ENCODE data around the gene ANO8.
"Not testable (repeated sequence)": the region's sequence is repeated elsewhere in the genome, so short reads cannot be mapped to it uniquely, and the experiment has no call there.

ANO8 gene

DNA sequence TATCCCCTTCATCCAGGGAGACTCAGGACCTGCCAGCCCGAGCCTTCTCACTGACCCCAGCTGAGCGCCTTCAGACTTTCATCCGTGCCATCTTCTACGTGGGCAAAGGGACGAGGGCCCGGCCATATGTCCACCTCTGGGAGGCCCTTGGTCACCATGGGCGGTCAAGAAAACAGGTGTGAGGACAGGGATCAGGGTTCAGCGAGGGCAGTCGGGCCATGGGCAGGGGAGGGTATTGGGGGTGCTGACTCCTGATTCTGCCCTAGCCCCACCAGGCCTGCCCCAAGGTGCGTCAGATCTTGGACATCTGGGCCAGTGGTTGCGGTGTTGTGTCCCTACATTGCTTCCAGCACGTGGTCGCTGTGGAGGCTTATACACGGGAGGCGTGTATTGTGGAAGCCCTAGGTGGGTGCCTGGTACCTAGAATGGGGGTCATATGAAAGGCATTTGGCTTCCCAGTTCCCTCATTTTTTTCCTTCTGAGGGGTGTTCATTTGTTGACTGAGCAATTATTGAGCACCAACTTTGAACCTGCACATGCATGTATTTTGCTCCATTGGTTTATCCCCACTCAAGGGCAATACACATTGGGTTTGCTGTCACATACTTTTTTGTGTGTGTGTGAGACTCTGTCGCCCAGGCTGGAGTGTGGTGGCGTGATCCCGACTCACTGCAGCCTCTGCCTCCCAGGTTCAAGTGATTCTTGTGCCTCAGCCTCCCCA lies 49.1 kb downstream of the ANO8 start:
- DNase-seq (ENCODE audit: low spot score): no peak

DNA sequence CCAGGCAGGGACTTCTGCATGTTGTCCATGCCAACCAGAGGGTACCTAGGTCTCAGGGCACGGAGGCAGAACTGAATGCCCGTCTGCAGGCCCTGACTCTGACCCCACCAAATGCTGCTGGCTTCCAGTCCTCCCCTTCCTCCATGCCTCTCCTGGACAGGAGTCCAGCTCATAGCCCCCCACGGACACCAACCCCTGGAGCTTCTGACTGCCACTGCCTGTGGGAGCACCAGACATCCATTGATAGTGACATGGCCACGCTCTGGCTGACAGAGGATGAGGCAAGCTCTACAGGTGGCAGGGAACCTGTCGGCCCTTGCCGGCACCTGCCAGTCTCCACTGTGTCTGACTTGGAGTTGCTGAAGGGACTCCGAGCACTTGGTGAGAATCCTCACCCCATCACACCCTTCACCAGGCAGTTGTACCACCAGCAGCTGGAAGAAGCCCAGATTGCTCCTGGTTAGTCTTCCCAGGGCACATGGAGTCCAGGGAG lies 51.1 kb downstream of the ANO8 start:
- DNase-seq (ENCODE audit: low spot score): no peak

DNA sequence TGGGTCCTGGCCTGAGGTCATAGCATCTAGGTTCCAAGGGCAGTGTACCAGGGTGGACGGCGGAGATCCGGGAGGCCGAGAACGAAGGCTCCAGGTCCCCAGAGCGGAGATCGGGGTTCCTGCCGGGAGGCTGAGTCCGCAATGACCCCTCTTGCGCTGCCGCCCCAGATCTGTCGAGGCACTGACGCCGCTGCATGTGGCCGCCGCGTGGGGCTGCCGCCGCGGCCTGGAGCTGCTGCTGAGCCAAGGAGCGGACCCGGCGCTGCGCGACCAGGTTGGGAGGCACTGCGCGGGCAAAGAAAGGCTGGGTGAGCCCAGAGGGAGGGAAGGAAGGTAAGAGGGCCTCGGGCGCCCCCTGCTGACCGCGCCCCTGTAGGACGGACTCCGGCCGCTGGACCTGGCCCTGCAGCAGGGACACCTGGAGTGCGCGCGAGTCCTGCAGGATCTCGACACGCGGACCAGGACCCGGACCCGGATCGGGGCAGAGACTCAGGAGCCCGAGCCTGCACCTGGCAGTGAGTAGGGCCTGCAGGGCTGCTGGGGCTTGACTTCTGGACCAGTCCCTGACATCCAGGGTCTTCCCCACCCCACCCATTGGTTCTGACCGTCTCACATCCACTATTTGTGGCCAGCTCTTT lies 52.0 kb downstream of the ANO8 start:
- DNase-seq (ENCODE audit: low spot score): peak; percentile 72

DNA sequence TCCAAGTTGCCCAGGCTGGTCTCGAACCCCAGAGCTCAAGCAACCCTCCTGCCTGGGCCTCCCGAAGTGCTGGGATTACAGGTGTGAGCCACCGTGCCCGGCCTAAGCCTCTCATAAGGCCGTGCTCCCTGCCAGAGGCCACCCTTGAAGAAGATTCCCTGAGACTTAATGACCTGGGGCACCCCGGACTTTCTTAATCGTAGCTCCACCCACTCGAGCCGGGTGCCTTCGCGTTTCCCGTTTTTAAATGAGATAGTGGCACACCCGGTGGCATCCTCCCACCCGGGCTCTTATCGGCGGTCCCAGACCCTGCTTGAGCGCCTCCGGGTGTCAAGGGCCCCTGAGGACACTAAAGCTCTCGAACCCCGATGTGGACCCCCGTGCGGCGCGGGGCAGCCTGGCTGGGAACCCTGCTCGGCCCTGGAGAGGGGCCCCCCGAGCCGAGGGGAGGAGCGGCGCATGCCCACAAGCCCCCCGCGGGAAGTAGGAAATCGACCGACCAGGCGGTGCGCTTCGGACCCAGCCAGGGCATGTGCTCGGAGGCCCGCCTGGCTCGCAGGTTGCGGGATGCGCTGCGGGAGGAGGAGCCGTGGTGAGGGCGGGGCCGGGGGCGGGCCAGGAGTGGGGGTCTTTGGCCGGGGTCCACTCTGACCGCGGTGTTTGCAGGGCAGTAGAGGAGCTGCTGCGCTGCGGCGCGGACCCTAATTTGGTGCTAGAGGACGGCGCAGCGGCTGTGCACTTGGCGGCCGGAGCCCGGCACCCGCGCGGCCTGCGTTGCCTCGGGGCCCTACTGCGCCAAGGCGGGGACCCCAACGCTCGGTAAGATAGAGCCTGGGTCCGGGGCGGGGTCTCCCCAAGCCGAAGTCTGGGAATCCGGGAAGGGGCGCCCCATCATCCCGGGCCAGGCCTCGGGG lies 53.0 kb downstream of the ANO8 start, which contains the start of gene ANKLE1:
Gene ANKLE1 (plus strand): TSS at position 511 of the 914 bp plus-strand sequence. CDS start 20 bp downstream, at position 531.
- no peak for DNase-seq (ENCODE audit: low spot score)

DNA sequence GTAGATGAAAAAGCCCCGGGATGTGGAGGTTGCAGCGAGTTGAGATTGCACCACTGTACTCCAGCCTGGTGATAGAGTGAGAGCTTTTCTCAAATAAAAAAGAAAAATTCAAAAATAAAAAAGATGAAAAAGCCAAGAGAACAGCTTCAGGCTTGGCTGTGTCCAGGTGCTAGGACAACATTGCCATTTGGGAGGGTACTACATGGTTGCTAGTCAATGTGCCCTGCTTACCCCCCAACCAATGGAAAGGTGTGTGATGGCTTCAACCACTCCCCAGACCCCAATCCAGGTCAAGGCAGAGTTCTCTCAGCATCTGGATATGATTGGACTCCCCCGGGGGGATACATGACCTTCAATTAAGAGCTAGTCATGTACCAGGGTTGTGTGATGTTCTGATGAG lies 55.2 kb downstream of the ANO8 start:
- no peak for DNase-seq (ENCODE audit: low spot score)

DNA sequence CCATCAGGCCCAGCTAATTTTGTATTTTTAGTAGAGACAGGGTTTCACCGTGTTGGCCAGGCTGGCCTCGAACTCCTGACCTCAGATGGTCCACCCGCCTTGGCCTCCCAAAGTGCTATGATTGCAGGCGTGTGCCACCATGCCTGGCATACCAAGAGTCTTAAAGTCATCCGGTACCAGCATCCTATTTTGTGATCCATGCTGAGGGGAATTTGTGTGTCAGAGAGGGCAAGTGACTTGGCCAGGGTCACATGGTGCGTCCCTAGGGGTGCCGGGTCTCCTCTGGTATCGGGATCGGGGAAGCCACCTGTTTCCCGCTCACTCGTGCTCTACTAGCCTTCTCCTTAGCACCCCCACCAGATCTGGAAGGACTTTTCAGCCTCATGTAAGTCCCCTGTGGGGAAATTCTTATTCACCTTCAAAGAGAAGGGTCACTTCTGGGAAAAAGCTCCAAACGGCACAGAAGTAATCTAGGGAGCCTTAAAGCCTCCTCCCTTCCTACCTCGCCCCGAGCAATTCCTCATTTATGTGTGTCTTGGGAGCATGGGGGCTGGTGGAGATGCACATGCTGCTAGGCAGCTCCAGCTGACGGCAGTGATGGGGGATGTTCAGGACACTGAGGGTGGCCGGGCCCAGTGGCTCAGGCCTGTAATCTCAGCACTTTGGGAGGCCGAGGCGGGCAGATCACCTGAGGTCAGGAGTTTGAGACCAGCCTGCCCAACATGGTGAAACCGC lies 59.0 kb downstream of the ANO8 start:
- DNase-seq (ENCODE audit: low spot score): no peak

DNA sequence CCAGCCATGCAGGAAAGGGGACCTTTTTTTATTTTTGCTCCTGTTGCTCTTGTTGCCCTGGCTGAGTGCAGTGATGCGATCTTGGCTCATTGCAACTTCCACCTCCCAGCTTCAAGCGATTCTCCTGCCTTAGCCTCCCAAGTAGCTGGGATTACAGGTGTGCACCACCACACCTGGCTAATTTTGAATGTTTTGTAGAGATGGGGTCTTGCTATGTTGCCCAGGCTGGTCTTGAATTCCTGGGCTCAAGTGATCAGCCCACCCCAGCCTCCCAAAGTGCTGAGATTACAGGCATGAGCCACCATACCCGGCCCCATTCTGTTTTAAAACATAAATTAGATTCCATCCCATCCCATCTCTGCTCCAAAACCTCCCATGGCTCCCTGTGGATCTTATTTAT lies 59.8 kb downstream of the ANO8 start:
- not testable (repeated sequence) for DNase-seq (ENCODE audit: low spot score)
